Uterus (tissue), 4 donors: Measurements from ENCODE around the gene PRR5L. TPM values are rescaled to one million over a fixed set of nuclear protein-coding genes. Genes with fewer than 3 reads are reported as not detected.

ENCODE experiments used
- DNase-seq, 2 donors: peaks; one replicate each; pipeline ENCODE4 v3.0.0-alpha.2; 2019 to 2020
- H3K27ac ChIP-seq, 2 donors: fragments of 200-600 bp; sonication (generic); 1 replicate in 1 of 2; 2 replicates in 1 of 2; pipeline ENCODE4 v1.5.1; 2016 to 2018
- H3K27me3 ChIP-seq, 2 donors: fragments of 200-600 bp; sonication (generic); one replicate each; pipeline ENCODE4 v1.5.1; 2018 to 2019; ENCODE audit warnings: control low read depth in 1 of 2
- H3K36me3 ChIP-seq, 2 donors: fragments of 200-600 bp; sonication (generic); one replicate each; pipeline ENCODE4 v1.5.1; 2019; ENCODE audit warnings: control low read depth in 1 of 2
- H3K4me1 ChIP-seq, 2 donors: fragments of 200-600 bp; sonication (generic); one replicate each; pipeline ENCODE4 v1.5.1; 2018 to 2019; ENCODE audit warnings: control low read depth in 1 of 2
- H3K4me3 ChIP-seq, 2 donors: fragments of 200-600 bp; sonication (generic); 1 replicate in 1 of 2; 2 replicates in 1 of 2; pipeline ENCODE4 v1.5.1; 2018 to 2019; ENCODE audit warnings: mild to moderate bottlenecking in 1 of 2
- H3K9me3 ChIP-seq, 2 donors: fragments of 200-600 bp; sonication (generic); one replicate each; pipeline ENCODE4 v1.5.1; 2019; ENCODE audit warnings: control low read depth in 1 of 2
- CTCF ChIP-seq, 4 experiments: fragments of 200-600 bp in 2 of 4; fragments of 450-650 bp in 2 of 4; sonication (generic) in 2 of 4; IDR thresholded peaks; one replicate each; pipeline ENCODE4 v1.5.1; 2016 to 2019; ENCODE audit warnings: antibody characterized with exemption in 4 of 4, mild to moderate bottlenecking in 2 of 4, moderate library complexity in 1 of 4
- POLR2A ChIP-seq, 2 donors: fragments of 450-650 bp; IDR thresholded peaks; one replicate each; pipeline ENCODE4 v1.6.1; 2016; ENCODE audit warnings: antibody characterized with exemption in 2 of 2, mild to moderate bottlenecking in 1 of 2, moderate library complexity in 1 of 2
- intact Hi-C: fragments of 100-400 bp; cut with DNase I; formaldehyde crosslinking; loops from one replicate; pipeline ENCODE4 v1.15.1; 2023; ENCODE audit warnings: low total_unique reads
- total RNA-seq, 4 donors: library from RNA; depleted of rRNA in 3 of 4; stranded (reverse); fragments of >200 nt in 3 of 4; gene quantifications; one replicate each; pipeline versions ENCODE4 v1.1.0 to v1.2.4, GENCODE V29; 2014 to 2023
- donor health status: DM: yes; HTN: yes; CAD: no.

PRR5L gene
- total RNA-seq, 4 donors from 2014 or later: 7.7 to 62.1 (median 27.8) TPM

- no peak for TF ChIP-seq CTCF (IDR thresholded peaks at IDR 0.05)
- TF ChIP-seq POLR2A (IDR thresholded peaks at IDR 0.05): no peak
- no peak overlapping the region for H3K4me3 ChIP-seq
Measured at GRCh38 chr11:36443661-36444060, 147.6 kb downstream of the PRR5L start.

GRCh38 chr11:36446135-36446534, 150.0 kb downstream of the PRR5L start:
- Histone ChIP-seq H3K4me1 (no peaks in the 10 kb centered on the region), H3K4me3 (no peak overlapping the region), H3K36me3 (no peaks in the 10 kb centered on the region), H3K9me3 (peaks cover 0 to 7% of the 10 kb centered on the region in 2 donors), H3K27me3 (no peaks in the 10 kb centered on the region), H3K27ac (no peak overlapping the region)
- DNase-seq: no peak
- intact Hi-C loops: no loop called here
- TF ChIP-seq POLR2A (IDR thresholded peaks at IDR 0.05): no peak
- no peak for TF ChIP-seq CTCF (IDR thresholded peaks at IDR 0.05)

More at GRCh38 chr11:36443661-36444060, 147.6 kb downstream of the PRR5L start:
- H3K27ac ChIP-seq: no peak overlapping the region
- intact Hi-C loops: no loop called here
- H3K27me3 ChIP-seq: no peaks in the 10 kb centered on the region
- no peaks in the 10 kb centered on the region for H3K4me1 ChIP-seq
- no peaks in the 10 kb centered on the region for H3K36me3 ChIP-seq
- peaks cover 0 to 7% of the 10 kb centered on the region in 2 donors for H3K9me3 ChIP-seq
- DNase-seq: no peak

- no peak for TF ChIP-seq CTCF (IDR thresholded peaks at IDR 0.05)
- no peak for TF ChIP-seq POLR2A (IDR thresholded peaks at IDR 0.05)
- no peak overlapping the region for H3K4me3 ChIP-seq
- H3K4me1 ChIP-seq: no peaks in the 10 kb centered on the region
- DNase-seq: no peak
- H3K27ac ChIP-seq: no peak overlapping the region
- H3K27me3 ChIP-seq: no peaks in the 10 kb centered on the region
- no peaks in the 10 kb centered on the region for H3K9me3 ChIP-seq
- intact Hi-C loops: no loop called here
- no peaks in the 10 kb centered on the region for H3K36me3 ChIP-seq
Measured at GRCh38 chr11:36447514-36447913, 151.4 kb downstream of the PRR5L start.

GRCh38 chr11:36447947-36448346, 151.9 kb downstream of the PRR5L start:
- intact Hi-C loops: no loop called here
- Histone ChIP-seq H3K27ac (no peak overlapping the region), H3K4me1 (no peaks in the 10 kb centered on the region), H3K36me3 (no peaks in the 10 kb centered on the region), H3K9me3 (no peaks in the 10 kb centered on the region), H3K4me3 (no peak overlapping the region), H3K27me3 (no peaks in the 10 kb centered on the region)
- TF ChIP-seq POLR2A (IDR thresholded peaks at IDR 0.05): no peak
- TF ChIP-seq CTCF (IDR thresholded peaks at IDR 0.05): no peak
- DNase-seq: no peak

GRCh38 chr11:36449561-36450096, 153.5 kb downstream of the PRR5L start:
- no peak overlapping the region for H3K27ac ChIP-seq
- no peaks in the 10 kb centered on the region for H3K9me3 ChIP-seq
- TF ChIP-seq CTCF (IDR thresholded peaks at IDR 0.05): no peak
- TF ChIP-seq POLR2A (IDR thresholded peaks at IDR 0.05): no peak
- no peaks in the 10 kb centered on the region for H3K4me1 ChIP-seq
- no peak for DNase-seq
- H3K36me3 ChIP-seq: no peaks in the 10 kb centered on the region
- no peak overlapping the region for H3K4me3 ChIP-seq
- intact Hi-C loops: no loop called here
- H3K27me3 ChIP-seq: no peaks in the 10 kb centered on the region
